GM21576 (cell line): ENCODE data around the gene ZNF672.
A peak's percentile ranks its signal among the peaks of the same experiment; 100 is the strongest.
"Not testable (repeated sequence)": the region's sequence is repeated elsewhere in the genome, so short reads cannot be mapped to it uniquely, and the experiment has no call there.

Experiments
- ATAC-seq: cut with Tn5 transposase; IDR thresholded peaks from one replicate; pipeline ENCODE4 v1.9.1; 2021; ENCODE audit warnings: mild to moderate bottlenecking, moderate library complexity; ENCODE audit not compliant: unreplicated experiment

Gene ZNF672

DNA sequence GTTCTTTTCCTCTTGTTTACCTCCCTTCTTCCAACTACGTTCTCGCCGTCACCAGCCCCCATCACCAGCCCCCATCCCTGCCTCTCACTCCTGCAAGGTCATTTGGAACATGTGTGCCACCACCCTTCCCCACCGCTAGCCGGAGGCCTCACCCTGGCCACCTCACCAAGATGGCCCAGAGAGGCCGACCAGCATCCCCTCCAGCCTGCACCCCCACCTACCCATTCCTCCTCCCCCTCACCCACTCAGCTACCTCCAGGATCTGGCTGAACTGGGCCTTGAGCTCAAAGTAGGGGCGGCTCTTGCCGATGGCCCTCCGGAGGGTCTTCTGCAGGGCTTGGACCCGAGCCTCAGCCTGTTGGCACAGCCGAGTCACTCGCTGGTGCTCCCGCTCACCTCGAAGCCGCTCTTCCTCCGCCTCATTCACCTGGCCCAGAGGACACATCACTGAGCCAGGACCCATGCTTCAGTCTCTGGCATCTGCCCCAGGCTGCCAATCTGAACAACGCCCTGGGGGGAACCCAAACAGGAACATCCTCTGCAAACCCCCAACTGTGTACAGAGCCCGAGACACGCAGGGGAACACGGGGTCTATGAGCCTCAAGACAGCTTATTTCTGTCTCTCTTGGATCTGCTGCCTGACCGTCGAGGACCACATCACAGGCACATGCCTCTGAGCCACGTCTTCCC, 25.1 kb upstream of the ZNF672 start:
- no peak for ATAC-seq

DNA sequence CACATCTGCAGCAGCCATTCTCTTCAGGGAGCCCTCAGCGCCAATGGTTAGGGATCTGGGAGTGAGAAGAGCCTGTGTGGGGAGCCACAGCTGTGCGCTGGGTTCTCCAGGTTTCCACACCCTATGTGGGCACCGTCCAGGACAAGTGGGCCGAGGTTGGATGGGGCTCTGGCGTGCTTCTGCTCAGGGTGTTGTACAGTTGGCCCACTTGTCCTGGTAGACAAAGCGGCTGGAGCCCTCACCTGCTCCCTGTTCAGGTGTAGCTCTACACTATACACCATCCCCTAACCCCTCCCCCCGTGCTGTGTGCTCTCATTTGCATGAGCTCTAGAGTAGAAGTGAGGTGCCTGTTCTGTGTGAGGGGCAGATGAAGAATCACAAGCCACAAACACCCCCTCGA, 24.5 kb upstream of the ZNF672 start:
- ATAC-seq: no peak

DNA sequence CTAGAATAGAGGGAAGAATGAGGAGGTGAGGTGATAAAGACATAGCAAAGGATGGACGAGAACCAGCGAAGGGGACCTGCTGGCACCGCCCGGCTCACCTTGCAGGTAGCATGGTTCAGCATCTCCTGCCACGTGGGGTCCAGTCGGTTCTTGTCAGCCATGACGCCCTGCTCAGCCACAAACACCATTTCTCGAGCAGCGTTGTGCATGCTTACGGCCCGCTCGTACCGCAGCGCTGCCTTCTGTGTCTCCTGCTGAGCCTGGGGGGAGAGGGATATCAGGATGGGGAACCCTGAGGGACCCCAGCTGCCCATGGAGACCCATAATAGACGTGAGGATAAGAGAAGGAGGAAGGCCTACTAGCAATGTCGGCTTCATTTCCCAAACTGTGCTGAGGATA, 23.7 kb upstream of the ZNF672 start:
- ATAC-seq: no peak

DNA sequence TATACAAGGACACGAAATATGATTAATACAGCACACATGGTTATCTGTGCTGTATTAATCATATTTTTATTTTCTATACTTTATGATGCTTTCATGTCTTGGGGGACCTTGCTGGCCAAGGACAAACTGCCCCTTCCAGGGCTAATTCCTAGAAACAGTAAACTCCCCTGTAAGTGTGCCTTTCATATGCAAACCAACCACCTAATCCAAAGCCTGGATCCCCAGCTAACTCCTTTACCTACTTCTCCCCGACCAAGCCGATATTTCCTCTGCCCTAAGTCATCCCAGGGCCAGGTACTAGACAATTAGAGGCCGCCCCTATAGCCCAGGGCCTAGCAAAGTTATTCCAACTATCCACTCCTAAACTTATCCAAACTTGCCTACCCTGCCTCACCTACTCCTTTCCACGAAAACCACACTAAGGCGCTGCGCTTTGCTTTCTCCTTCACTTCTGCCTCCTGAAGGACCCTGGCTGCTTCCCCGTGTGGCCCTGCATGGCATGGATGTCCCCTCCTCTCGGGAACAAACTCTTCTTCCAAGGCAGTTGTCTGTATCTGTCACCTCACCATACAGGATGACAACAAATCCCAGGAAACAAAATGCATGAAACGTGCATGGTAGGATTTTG, 22.5 kb upstream of the ZNF672 start:
- no peak for ATAC-seq

DNA sequence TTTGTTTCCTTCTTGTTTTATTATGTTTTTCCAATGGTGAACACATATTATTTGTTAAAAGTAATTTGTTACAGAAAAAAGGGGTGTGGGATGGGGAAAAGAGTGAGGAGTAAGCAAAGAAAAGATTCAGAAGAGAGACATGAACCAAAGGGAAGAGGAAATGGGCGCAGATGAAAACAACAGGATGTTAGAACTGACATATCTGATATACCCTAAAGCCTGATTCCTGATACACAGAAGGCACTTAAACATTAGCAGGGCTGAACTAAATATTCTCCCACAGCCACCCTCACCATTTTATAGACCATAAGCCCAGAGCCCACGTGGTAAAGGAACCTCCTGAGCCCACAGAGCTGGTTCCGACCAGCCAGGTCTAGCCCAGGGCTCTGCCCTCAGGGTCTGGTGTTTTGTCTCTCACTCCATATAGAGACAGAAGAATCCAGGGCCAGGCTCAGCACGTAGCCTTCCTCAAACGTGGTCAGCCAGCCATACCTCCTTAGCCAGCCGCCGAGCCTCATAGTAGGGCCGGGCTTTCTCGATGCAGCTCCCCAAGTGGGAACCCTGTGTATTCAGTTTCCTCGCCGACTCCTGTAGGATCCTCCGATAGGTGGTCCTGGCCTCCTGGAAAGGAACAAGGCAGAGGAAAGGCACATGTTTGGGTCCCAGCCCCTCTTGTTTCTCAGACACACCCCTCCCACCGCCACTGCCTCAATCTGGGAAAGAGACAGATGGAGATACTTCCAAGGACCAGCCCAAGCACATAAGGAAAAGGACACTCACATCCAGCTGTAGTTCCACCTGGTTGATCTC, 21.8 kb upstream of the ZNF672 start:
- ATAC-seq: no peak

DNA sequence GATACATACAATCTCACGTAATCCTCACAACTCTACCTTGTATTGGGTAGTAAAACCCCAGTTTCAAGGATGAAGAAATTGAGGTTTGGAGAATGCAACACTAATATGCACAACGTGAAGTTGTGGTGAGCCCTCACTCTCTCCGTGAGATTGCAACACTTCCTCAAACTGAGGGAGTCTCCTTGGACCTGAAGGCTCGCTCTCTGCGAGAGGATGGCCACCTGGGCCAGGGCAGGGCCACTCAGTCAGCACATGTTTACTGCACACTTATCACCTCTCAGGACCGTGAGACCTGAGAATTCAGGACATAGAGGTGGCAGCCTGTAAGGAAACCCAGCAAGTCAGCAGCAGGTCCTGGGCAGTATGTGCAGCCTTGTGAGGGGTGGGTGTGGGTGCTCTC, 21.0 kb upstream of the ZNF672 start:
- no peak for ATAC-seq

DNA sequence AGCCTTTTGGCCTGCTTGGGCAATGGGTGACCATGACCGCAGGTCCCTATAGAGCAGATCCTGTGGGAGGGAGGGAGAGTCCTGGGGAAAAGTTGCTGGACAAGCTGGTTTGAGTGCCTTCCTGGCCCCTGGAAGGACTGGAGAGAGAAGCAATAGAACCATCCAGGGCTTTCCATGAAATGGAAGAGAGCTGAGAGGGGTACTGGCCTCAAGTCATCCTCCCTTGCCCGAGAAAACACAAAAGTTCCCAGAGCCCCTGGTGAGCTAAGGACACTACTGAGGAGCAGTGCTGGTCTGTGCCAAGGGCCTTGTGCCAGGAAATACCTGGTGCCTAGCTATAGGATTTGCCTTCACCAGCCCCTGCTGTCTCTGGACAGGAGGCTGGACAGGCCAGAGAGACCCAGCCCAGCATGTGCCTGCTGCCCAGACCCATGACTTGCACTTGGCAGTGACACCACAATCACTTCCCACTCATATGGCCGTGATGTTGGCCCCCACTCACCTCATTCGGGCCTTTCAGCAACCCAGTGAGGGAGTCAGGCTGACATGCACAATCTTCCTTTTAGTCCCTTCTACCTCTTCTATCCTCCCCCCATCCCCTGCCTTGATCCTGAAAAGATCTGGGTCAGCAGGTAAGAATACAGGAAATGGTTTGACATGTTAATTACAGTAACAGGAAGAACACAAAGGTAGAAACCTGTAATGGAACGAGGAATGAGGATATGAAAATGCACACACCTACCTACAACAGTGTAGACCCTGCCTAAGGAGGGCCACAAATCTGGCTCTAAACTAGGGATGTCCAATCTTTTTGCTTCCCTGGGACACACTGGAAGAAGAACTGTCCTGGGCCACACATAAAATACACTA, 19.3 kb upstream of the ZNF672 start:
- peak; percentile 47 for ATAC-seq

DNA sequence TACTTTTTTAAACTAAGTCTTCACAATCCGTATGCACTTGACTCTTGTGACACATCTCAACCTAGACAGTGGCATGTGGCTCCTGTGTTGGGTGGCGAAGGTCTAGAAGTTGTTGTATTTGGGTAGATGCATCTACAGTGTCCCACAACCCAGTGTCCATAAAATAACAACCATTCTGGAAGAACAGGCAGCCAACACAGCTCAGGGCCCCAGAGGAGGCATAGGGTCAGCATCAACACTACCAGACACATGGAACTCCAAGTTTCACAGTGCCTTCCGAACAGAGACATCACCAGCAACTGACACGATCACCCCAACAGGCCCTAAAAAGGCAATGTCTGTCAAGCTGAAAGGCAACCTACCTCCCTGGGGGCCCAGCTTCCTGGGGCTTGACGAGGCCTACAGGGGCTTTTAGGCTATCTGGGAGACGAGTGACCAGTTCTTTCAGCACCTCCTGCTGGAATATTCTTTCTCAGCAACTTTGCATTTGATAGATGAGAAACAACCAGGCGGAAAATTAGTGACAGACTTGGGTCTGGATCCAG, 17.9 kb upstream of the ZNF672 start:
- ATAC-seq: no peak

DNA sequence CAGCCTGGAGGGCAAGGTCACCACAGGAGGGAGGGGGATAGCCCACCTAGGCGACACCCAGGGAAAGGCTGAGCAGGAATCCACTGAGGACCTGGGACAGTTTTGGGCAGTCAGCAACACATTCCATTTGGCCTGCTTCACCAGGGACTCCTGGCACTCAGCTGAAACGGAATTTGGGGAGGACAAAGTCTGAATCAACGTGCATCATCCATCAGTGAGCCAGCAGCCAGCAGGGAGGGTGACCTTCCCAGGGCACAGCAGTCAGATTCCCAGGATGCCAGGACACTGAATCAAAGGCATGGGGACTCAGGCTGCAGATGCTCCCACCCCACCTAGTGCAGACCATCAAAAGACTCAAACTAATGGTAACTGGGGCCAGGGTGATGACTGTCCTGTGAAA, 16.9 kb upstream of the ZNF672 start:
- no peak for ATAC-seq

DNA sequence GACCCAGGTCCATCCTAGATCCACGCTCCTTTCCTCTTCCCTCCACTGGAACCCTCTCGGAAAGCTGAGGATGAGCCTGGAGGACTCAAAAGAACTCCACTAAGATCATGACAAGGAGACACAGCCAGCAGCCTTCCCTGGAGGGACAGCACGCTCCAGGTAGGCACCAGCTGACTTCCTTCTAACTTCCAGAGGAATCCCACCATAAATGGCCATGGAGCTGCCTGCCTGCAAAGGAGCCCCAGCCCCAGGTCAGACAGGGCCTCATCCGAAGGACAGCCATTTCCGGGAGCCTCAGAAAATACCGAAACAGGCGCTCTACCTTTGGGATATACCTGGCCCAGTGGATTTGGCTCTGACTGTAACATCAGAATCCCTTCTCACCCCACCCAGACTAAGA, 16.4 kb upstream of the ZNF672 start:
- no peak for ATAC-seq

DNA sequence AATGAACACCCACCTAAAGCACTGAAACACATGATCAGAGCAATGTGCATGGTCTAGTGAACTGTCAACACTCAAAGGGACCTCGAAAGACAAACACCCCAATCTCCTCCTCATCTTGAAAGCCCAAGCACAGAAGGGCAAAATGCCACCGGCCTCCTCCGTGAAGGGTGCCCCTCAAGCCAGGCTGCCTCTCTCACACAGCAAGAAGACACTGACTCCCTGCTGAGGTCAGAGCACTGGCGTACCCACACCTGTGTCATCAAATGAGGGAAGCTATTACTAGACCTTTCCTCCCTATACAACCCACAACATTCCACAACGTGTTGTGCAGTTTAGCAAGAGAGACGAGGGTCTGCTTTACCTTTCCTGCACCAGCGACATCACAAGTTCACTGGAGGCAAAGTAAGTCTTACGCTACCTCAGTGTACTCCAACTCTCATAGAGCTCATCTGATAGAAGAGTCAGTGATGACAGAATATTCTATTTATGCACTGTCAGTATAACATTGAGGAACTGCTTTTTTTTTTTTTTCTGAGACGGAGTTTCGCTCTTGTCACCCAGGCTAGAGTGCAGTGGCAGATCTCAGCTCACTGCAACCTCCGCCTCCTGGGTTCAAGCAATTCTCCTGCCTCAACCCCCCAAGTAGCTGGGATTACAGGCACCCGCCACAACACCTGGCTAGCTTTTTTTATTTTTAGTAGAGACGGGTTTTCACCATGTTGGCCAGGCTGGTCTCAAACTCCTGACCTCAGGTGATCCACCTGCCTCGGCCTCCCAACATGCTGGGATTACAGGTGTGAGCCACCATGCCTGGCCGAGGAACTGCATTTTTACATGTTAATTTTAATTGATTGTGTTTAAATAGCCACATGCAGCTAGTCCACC, 15.6 kb upstream of the ZNF672 start:
- ATAC-seq: peak; percentile 21

DNA sequence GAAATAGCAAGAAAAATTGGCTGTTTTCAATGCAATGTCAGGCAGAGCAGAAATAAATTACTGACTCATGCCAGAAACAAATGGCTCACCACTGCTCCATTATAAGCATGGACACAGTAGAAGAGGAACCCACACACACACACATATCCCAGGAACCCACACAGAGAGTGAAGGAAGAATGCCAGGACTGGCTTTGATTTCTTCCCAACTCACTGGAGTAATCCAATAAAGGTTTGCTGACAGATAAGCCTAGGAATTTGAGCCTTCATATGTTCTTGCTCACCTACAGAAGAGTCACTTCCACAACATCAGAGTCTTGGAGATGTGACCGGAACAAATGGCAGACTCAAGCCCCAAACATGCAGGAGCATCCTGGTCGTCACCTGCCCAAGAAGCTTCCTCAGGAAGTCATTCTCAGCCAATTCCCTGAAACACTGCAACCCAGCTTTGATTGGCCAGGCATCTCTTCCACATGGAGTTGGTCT, 14.5 kb upstream of the ZNF672 start:
- ATAC-seq: no peak

DNA sequence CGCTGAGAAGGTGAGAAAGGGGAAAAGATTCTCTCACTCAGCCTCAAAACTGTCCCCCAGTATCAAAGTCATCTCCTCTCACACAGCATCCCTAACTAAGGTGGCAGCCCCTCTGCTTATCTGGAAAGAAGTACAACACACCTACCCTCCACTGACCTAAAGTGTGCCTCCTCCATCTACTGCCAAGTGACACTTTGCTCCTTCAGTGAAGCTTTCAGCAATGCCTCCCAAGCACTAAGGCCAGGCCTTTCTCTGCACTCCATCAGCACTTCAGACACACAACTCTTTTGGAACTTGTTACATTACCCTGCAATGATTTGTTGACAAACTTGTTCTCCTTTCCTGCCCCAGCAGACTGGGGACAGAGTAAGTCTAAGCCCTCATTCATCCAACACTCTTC, 13.7 kb upstream of the ZNF672 start:
- no peak for ATAC-seq

DNA sequence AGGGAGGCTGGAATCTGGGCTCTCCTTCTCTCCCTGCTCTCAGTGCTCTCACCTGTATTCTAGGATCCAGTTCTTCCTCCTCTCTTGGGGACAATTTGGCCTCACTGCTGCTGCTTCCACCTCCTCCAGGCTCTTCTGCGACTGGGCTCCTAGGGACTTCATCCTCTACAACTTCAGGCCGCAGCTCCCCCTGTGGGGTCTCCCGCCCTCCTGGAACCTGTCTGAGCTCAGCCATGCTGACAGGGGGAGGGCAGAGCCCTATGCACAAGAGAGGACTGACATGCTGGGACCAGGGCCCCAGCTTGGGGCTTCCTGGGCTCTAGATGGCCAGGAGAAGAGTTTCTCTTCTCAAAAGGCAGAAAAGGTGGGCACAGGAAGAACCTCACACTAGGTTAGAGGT, 13.3 kb upstream of the ZNF672 start:
- no peak for ATAC-seq

DNA sequence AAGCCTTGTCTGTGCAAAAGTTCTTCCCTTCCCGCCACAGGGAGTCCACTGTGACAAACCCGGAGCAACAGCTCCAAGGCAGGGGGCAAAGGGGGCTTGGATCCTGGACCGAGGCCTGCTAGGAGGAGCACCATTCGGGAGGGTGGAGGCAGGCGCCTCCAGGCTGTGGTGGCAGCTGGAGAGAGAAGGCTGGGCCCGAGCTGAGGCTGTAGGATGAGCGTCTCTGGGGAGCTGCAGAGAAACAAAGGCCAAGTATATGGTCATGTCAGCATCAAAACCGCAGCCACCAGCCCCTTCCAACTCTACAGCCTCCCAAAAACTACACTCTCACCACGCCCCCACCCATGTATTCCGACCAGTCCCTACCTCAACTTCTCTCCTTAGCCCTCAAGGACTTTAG, 12.9 kb upstream of the ZNF672 start:
- ATAC-seq: no peak

DNA sequence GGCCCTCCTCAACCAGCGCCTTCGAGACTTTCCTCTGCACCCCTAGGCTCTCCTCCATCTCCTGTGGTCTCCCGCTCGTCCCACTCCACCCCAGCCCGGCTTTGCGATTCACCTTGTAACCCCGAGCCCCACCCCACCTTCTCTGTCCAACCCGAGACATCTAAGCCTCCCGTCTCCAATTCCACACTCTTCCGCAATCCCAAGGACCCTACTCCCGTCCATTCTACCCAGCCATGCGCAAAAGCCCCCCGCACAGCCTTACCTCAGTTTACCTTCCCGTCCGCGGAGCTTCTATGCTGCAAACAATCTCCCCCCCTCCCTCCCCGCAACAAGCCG, 12.5 kb upstream of the ZNF672 start:
- peak; percentile 3 for ATAC-seq

DNA sequence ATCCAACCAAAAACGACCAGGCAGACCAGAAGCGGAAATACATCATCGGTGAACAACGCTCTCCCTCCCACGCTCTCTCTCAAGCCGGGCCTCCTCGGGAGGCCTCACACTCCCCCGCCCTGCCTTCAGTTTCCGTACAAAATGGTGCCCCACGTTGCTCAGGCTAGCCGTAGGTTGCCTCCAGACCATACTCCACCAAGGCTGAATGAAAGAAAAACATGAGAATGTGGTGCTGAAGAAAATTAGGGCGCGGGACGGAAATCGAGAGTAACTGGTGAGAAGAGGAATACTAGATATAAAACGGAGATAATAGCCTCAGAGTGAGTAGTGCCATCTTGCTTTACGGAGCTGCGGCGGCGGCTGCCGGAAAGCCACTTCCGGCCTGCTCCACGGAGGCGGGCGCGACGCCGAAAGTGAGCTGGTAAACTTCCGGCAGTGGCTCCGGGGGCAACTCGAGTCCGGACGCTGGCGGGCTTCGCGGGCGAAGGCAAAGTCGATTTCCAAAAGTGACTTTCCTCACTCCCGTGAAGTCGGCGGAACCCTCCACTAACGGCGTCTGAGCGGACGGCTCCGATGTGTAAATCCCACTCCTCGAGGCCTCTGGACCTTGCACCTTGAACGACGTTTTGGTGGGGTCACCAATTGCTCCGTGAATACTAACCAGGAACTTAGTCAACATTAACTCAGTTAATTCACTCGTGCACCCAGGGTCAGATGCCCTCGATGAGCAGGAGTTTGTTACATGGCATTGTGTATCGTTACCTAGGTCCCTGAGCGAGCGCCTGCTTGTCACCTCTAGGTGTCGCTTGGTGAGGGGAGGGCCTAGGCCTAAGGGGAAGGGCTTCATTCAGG, 11.9 kb upstream of the ZNF672 start, which contains the start of gene SH3BP5L:
Gene SH3BP5L (minus strand): TSS at position 7 of the 852 bp plus-strand sequence. CDS start 980 bp downstream, outside the sequence.
- peak; percentile 90 for ATAC-seq

DNA sequence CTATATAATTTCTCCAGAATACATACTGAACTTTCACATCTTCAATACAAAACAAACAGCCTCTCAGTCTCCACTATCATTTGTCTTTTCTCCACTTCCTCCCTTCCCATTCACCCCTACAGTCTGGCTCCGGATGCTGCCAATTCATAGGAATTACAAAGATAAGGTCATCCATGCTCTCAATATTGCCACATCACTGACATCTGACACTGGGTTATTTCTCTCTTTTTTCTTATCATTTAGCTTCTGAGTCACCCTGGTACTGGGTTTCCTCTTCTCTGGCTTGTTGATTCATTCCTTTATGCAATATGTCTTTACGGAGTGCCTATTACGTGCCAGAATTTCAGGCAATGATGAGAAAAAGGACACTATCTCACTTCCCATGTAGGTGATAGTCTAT, 9.2 kb upstream of the ZNF672 start:
- ATAC-seq: no peak

DNA sequence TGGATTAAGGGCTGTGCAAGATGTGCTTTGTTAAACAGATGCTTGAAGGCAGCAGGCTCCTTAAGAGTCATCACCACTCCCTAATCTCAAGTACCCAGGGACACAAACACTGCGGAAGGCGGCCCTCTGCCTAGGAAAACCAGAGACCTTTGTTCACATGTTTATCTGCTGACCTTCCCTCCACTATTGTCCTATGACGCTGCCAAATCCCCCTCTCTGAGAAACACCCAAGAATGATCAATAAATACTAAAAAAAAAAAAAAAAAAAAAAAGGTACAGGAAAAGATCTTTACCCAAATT, 7.4 kb upstream of the ZNF672 start:
- ATAC-seq: not testable (repeated sequence)
